Measurements from ENCODE around the gene MESP2.
"Not testable (repeated sequence)": the region's sequence is repeated elsewhere in the genome, so short reads cannot be mapped to it uniquely, and the experiment has no call there.

MESP2 gene

GRCh38 chr15:89783111-89783860 is 7.2 kb downstream of the MESP2 start:
- DNase-seq (ENCODE audit: insufficient read length) = no peak
- TF ChIP-seq POLR2AphosphoS5 (IDR thresholded peaks at IDR 0.05; ENCODE audit: low read depth, low read length) (no peak), POLR2A (IDR thresholded peaks at IDR 0.05; ENCODE audit: low read depth, low read length) (no peak), TAF1 (IDR thresholded peaks at IDR 0.05; ENCODE audit: borderline replicate concordance, low read depth, low read length) (no peak)
- FAIRE-seq = no peak

DNA sequence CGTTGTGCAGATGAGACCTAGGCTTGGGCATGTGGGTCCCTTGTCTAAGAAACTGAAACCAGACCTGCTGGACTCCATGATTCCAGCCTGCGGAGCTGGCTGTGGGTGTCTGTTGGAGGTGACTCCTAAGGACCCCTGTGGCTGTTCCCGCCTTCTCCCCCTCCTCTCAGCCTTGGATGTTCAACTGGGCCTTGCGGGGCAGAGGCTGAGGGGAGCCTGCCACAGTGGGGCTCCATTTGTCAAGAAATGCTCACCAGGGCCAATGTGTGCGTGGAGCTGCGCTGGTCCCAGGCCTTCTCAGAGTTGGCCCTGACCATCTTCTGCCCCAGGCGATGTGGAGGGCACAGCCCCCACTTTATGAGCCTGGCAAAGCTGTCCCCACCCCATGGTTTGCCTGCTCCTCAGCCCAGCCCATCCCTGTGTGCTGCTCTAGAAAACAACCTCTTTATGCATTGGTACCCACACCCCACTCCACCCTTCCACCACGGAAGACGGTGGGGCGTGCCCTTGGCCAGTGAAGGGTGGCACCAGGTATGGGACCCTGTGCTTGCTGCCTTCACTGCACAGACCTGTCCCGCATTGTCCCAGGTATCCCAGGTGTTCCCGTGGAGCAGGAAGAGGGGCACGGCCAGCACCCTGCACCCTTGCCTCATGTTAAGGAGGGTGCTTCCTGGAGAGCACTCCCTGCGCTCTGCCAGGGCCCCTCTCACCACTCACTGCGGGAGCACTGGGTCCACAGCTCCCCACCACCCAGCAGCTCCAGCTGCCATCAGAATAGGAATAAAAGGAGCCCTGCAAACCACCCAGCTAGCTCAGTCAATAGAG is 7.9 kb downstream of the MESP2 start:
- TF ChIP-seq POLR2A (IDR thresholded peaks at IDR 0.05; ENCODE audit: low read depth, low read length) = no peak
- TF ChIP-seq POLR2AphosphoS5 (IDR thresholded peaks at IDR 0.05; ENCODE audit: low read depth, low read length) = no peak
- no peak for TF ChIP-seq TAF1 (IDR thresholded peaks at IDR 0.05; ENCODE audit: borderline replicate concordance, low read depth, low read length)
- FAIRE-seq (no peak), DNase-seq (ENCODE audit: insufficient read length) (no peak)

DNA sequence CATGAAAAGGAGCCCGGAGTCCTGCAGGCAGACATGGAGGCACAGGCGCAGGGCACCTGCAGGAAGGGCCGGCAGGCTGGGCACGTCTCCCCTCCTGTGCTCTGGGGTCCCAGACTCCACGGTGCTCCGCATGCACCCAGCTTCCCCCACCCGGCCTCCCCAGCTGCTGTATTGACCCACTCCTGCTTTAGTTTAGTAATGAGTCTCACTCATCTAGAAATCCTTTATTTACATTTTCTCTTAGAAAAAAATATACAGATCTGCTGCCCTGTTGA is 8.5 kb downstream of the MESP2 start:
- TF ChIP-seq POLR2AphosphoS5 (IDR thresholded peaks at IDR 0.05; ENCODE audit: low read depth, low read length) (no peak), TAF1 (IDR thresholded peaks at IDR 0.05; ENCODE audit: borderline replicate concordance, low read depth, low read length) (no peak), POLR2A (IDR thresholded peaks at IDR 0.05; ENCODE audit: low read depth, low read length) (no peak)
- DNase-seq (ENCODE audit: insufficient read length) = no peak
- FAIRE-seq = no peak

GRCh38 chr15:89785064-89785773 is 9.1 kb downstream of the MESP2 start:
- FAIRE-seq (no peak), DNase-seq (ENCODE audit: insufficient read length) (no peak)
- TF ChIP-seq TAF1 (IDR thresholded peaks at IDR 0.05; ENCODE audit: borderline replicate concordance, low read depth, low read length) (no peak), POLR2A (IDR thresholded peaks at IDR 0.05; ENCODE audit: low read depth, low read length) (no peak), POLR2AphosphoS5 (IDR thresholded peaks at IDR 0.05; ENCODE audit: low read depth, low read length) (no peak)

DNA sequence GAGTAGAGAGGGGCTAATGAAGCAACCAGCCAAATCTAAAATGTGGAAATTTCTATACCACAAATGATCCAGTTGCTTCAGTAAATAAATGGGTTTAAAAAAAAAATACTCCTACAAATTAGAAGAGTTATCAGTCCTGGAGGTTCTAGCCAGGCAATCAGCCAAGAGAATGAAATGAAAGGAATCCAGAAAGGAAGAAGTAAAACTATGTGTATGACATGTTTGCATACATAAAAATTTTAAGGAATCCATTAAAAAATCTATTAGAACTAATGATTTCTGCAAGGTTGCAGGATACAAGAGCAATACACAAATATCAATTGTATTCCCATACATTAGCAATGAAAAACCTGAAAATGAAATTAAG is 9.6 kb downstream of the MESP2 start:
- FAIRE-seq = no peak

GRCh38 chr15:89787944-89788343 is 11.8 kb downstream of the MESP2 start:
- FAIRE-seq (no peak), DNase-seq (ENCODE audit: insufficient read length) (no peak)
- no peak for TF ChIP-seq TAF1 (IDR thresholded peaks at IDR 0.05; ENCODE audit: borderline replicate concordance, low read depth, low read length)
- TF ChIP-seq POLR2AphosphoS5 (IDR thresholded peaks at IDR 0.05; ENCODE audit: low read depth, low read length) = no peak
- no peak for TF ChIP-seq POLR2A (IDR thresholded peaks at IDR 0.05; ENCODE audit: low read depth, low read length)

More for the DNA sequence above, 9.6 kb downstream of the MESP2 start:
- TF ChIP-seq POLR2AphosphoS5 (IDR thresholded peaks at IDR 0.05; ENCODE audit: low read depth, low read length) (no peak), POLR2A (IDR thresholded peaks at IDR 0.05; ENCODE audit: low read depth, low read length) (no peak), TAF1 (IDR thresholded peaks at IDR 0.05; ENCODE audit: borderline replicate concordance, low read depth, low read length) (no peak)
- DNase-seq (ENCODE audit: insufficient read length) = no peak

DNA sequence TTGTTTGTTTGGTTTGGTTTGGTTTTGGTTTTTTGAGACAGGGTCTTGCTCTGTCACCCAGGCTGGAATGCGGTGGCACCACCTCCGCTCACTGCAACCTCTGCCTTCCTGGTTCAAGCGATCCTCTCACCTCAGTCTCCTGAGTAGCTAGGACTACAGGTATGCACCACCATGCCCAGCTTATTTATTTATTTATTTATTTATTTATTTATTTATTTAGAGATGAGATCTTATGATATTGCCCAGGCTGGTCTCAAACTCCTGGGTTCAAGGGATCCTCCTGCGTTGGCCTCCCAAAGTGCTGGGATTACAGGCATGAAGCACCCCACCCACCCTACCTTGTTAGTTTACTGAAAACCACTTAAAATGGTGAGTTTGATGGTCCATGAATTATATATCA is 12.5 kb downstream of the MESP2 start:
- not testable (repeated sequence) for FAIRE-seq; DNase-seq (ENCODE audit: insufficient read length)

DNA sequence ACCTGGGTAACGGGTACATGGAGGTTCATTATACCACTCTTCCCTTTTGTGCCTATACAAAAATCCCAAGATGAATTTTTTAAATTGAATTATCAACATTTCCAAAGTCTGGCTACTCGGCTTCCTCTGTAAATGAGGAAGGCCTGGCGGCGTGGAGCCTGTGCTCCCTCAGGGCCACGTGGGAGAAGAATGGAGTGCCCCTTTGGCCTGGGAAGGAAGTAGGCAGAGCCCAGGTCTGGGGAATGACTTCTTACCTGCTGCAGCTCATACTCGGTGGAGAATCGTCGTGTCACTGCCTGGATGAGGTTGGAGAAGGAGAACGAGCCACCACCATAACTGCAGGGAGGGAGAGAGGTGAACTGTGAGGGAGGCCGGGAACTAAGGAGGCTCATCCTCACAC is 14.1 kb downstream of the MESP2 start:
- DNase-seq (ENCODE audit: insufficient read length) (no peak), FAIRE-seq (no peak)
- no peak for TF ChIP-seq POLR2AphosphoS5 (IDR thresholded peaks at IDR 0.05; ENCODE audit: low read depth, low read length)
- TF ChIP-seq POLR2A (IDR thresholded peaks at IDR 0.05; ENCODE audit: low read depth, low read length) = no peak
- no peak for TF ChIP-seq TAF1 (IDR thresholded peaks at IDR 0.05; ENCODE audit: borderline replicate concordance, low read depth, low read length)

- FAIRE-seq (no peak), DNase-seq (ENCODE audit: insufficient read length) (no peak)
- no peak for TF ChIP-seq POLR2A (IDR thresholded peaks at IDR 0.05; ENCODE audit: low read depth, low read length)
- no peak for TF ChIP-seq POLR2AphosphoS5 (IDR thresholded peaks at IDR 0.05; ENCODE audit: low read depth, low read length)
- no peak for TF ChIP-seq TAF1 (IDR thresholded peaks at IDR 0.05; ENCODE audit: borderline replicate concordance, low read depth, low read length)
These were observed 14.5 kb downstream of the MESP2 start for GRCh38 chr15:89790661-89791060.

- FAIRE-seq (no peak), DNase-seq (ENCODE audit: insufficient read length) (no peak)
- TF ChIP-seq TAF1 (IDR thresholded peaks at IDR 0.05; ENCODE audit: borderline replicate concordance, low read depth, low read length) (no peak), POLR2A (IDR thresholded peaks at IDR 0.05; ENCODE audit: low read depth, low read length) (no peak), POLR2AphosphoS5 (IDR thresholded peaks at IDR 0.05; ENCODE audit: low read depth, low read length) (no peak)
These were observed 16.1 kb downstream of the MESP2 start for GRCh38 chr15:89792106-89792805.

DNA sequence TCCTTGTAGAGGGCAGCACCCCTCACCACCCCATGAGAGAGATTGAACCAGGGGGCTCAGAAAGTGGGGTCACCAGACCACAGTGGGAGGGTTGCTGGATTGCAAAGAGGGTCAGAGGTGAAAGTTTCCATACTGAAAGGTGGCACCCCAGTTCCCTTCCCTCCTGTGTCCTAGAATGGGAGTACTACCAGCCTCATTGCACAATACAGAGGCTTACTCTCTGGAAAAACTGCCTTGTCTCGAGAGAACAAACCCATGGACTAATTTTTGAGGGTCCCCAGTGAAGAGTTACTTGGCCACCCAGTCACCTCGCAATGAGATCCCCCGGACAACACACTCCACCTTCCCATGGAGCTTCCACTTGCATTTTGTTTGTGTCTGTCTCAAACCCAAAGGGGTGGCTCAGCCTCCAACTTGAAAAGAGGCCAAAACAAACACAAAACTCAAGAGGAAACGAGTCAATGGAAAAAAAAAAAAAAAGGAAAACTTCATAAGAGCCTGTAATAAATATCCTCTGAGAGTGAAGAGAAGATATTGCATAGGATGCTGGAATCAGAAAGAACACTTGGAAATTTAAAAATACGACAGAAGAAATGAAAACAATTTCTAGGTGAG is 18.6 kb downstream of the MESP2 start:
- TF ChIP-seq TAF1 (IDR thresholded peaks at IDR 0.05; ENCODE audit: borderline replicate concordance, low read depth, low read length) = no peak
- no peak for TF ChIP-seq POLR2A (IDR thresholded peaks at IDR 0.05; ENCODE audit: low read depth, low read length)
- TF ChIP-seq POLR2AphosphoS5 (IDR thresholded peaks at IDR 0.05; ENCODE audit: low read depth, low read length) = no peak
- no peak for DNase-seq (ENCODE audit: insufficient read length)
- no peak for FAIRE-seq
